SIG-M5 treated with dmso at 0.1 percent for 504 hours (cell line): Measurements from ENCODE around the gene SYT17.

Source experiments
- DNase-seq: peaks from one replicate; lab custom pipeline; 2025; ENCODE audit not compliant: unreplicated experiment; lab: John Stamatoyannopoulos, UW

SYT17 gene

GRCh38 chr16:19167710-19168370 is at the start of gene SYT17:
Gene SYT17 (plus strand): TSS chr16:19168240. CDS start chr16:19168647, 407 bp downstream.
- peak; percentile 56 for DNase-seq

- DNase-seq, result peak; percentile 83
These were observed 49.1 kb upstream of the SYT17 start for GRCh38 chr16:19118938-19119431.

GRCh38 chr16:19119564-19119963 is 48.5 kb upstream of the SYT17 start:
- peak; percentile 10 for DNase-seq

- DNase-seq, result no peak
These were observed 44.4 kb upstream of the SYT17 start for GRCh38 chr16:19123535-19124178.

GRCh38 chr16:19126300-19126699 is 41.7 kb upstream of the SYT17 start:
- DNase-seq, result no peak

GRCh38 chr16:19127205-19127604 is 40.8 kb upstream of the SYT17 start:
- no peak for DNase-seq

- DNase-seq, result peak; percentile 43
These were observed 40.3 kb upstream of the SYT17 start for GRCh38 chr16:19127674-19128131.

- DNase-seq, result no peak
These were observed 39.4 kb upstream of the SYT17 start for GRCh38 chr16:19128454-19129200.

GRCh38 chr16:19130385-19130784 is 37.7 kb upstream of the SYT17 start:
- DNase-seq, result no peak

GRCh38 chr16:19130852-19131824 is 36.9 kb upstream of the SYT17 start:
- peak; percentile 80 for DNase-seq

GRCh38 chr16:19131825-19132218 is 36.2 kb upstream of the SYT17 start:
- DNase-seq, result no peak

- no peak for DNase-seq
These were observed 35.8 kb upstream of the SYT17 start for GRCh38 chr16:19132255-19132654.

- no peak for DNase-seq
These were observed 35.1 kb upstream of the SYT17 start for GRCh38 chr16:19132898-19133297.

GRCh38 chr16:19133600-19133999 is 34.4 kb upstream of the SYT17 start:
- DNase-seq, result no peak

GRCh38 chr16:19135201-19135842 is 32.7 kb upstream of the SYT17 start:
- DNase-seq, result no peak

GRCh38 chr16:19135896-19136438 is 32.1 kb upstream of the SYT17 start:
- DNase-seq, result no peak

- DNase-seq, result no peak
These were observed 31.4 kb upstream of the SYT17 start for GRCh38 chr16:19136549-19137196.

GRCh38 chr16:19137201-19138128 is 30.6 kb upstream of the SYT17 start:
- no peak for DNase-seq
